Endothelial cell of umbilical vein (primary cell): ENCODE data around the gene CNTNAP1. TPM values are rescaled to one million over a fixed set of nuclear protein-coding genes. Genes with fewer than 3 reads are reported as not detected.

ENCODE experiments used
- BruUV-seq: library from RNA; stranded (reverse); fragments of 400-500 nt; replicated peaks from 2 replicates; lab custom pipeline; 2021; lab: Mats Ljungman, UMichigan
- CTCF ChIA-PET: fragments of 300-600, 350-600 bp; sonication (Branson Sonifier 250); formaldehyde crosslinking; loops from one replicate; lab custom pipeline; 2021; ENCODE audit warnings: antibody characterized with exemption, inconsistent platforms; lab: Charles Lee
- POLR2A ChIA-PET: fragments of 300-600, 350-600 bp; sonication (Branson Sonifier 250); formaldehyde crosslinking; loops from one replicate; lab custom pipeline; 2021; ENCODE audit warnings: antibody characterized with exemption, inconsistent platforms; lab: Charles Lee
- DNase-seq: peaks from one replicate; pipeline ENCODE4 v3.0.0-alpha.2; 2011; ENCODE audit warnings: low read depth, low spot score
- FAIRE-seq: peaks from 2 replicates; lab custom pipeline; 2011; peaks lifted over from hg19 to GRCh38; lab: Jason Lieb, UNC
- H2AFZ ChIP-seq: 2 replicates; pipeline ENCODE4 v1.6.0; 2012; ENCODE audit warnings: low read depth, low read length, control low read depth, inconsistent platforms
- H3K27ac ChIP-seq: 2 replicates; pipeline ENCODE4 v1.5.1; 2011; ENCODE audit warnings: low read depth, mild to moderate bottlenecking, control low read depth, low read length, moderate library complexity; ENCODE audit not compliant: insufficient read depth
- H3K27me3 ChIP-seq, 2 experiments: 2 replicates each; pipeline versions ENCODE4 v1.6.0 to v1.6.1; 2011; ENCODE audit warnings: low read length in 2 of 2, mixed read lengths in 1 of 2; ENCODE audit not compliant: control insufficient read depth in 2 of 2, insufficient read depth in 2 of 2
- H3K36me3 ChIP-seq, 2 experiments: 2 replicates in 1 of 2; 3 replicates in 1 of 2; pipeline ENCODE4 v1.5.1; 2011; ENCODE audit warnings: low read length in 2 of 2, mild to moderate bottlenecking in 1 of 2, moderate library complexity in 1 of 2; ENCODE audit not compliant: control insufficient read depth in 2 of 2, insufficient read depth in 2 of 2; ENCODE audit errors: extremely low read depth in 1 of 2
- H3K4me1 ChIP-seq: 3 replicates; pipeline ENCODE4 v1.5.1; 2011; ENCODE audit warnings: mild to moderate bottlenecking, low read length; ENCODE audit not compliant: control insufficient read depth, insufficient read depth; ENCODE audit errors: extremely low read depth
- H3K4me2 ChIP-seq: 2 replicates; pipeline ENCODE4 v1.6.1; 2011; ENCODE audit warnings: low read length, control low read depth, mixed read lengths; ENCODE audit not compliant: insufficient read depth
- H3K4me3 ChIP-seq, 3 experiments: fragments of 200-600 bp in 1 of 3; sonication (generic), shearing (Covaris generic) in 1 of 3; replicated peaks in 1 of 3; 2 replicates each; pipeline ENCODE4 v1.5.1; 2011 to 2016; ENCODE audit warnings: control low read depth in 3 of 3, low read length in 3 of 3, mild to moderate bottlenecking in 2 of 3, inconsistent platforms in 1 of 3, low read depth in 1 of 3, moderate library complexity in 1 of 3; ENCODE audit not compliant: insufficient read depth in 1 of 3
- H3K79me2 ChIP-seq: 2 replicates; pipeline ENCODE4 v1.6.0; 2012; ENCODE audit warnings: low read length, inconsistent platforms; ENCODE audit not compliant: control insufficient read depth, insufficient read depth
- H3K9ac ChIP-seq: replicated peaks from 2 replicates; pipeline ENCODE3; 2011; ENCODE audit warnings: low read length, control low read depth; ENCODE audit not compliant: insufficient read depth; ENCODE audit errors: extremely low read depth
- H3K9me1 ChIP-seq: replicated peaks from 3 replicates; pipeline ENCODE4 v1.6.0; 2011; ENCODE audit warnings: mild to moderate bottlenecking, low read length; ENCODE audit not compliant: control insufficient read depth, insufficient read depth; ENCODE audit errors: extremely low read depth
- H3K9me3 ChIP-seq: replicated peaks from 2 replicates; pipeline ENCODE4 v1.5.1; 2012; ENCODE audit warnings: low read length, inconsistent platforms; ENCODE audit not compliant: control insufficient read depth, insufficient read depth
- H4K20me1 ChIP-seq: replicated peaks from 2 replicates; pipeline ENCODE3; 2011; ENCODE audit warnings: mild to moderate bottlenecking, low read length; ENCODE audit not compliant: control insufficient read depth, insufficient read depth; ENCODE audit errors: extremely low read depth
- EZH2 ChIP-seq: IDR thresholded peaks from 2 replicates; pipeline ENCODE4 v1.6.1; 2012; ENCODE audit warnings: borderline replicate concordance, low read depth, mild to moderate bottlenecking, moderate library complexity, low read length, inconsistent platforms; ENCODE audit not compliant: severe bottlenecking
- FOS ChIP-seq: IDR thresholded peaks from 2 replicates; pipeline ENCODE4 v1.6.1; 2011; ENCODE audit warnings: mild to moderate bottlenecking, low read length, moderate library complexity, borderline replicate concordance; ENCODE audit not compliant: insufficient read depth
- GATA2 ChIP-seq: IDR thresholded peaks from 2 replicates; pipeline ENCODE4 v1.7.0; 2011; ENCODE audit warnings: low read depth, mild to moderate bottlenecking, moderate library complexity, mixed read lengths, low read length; ENCODE audit not compliant: insufficient read length, insufficient read depth
- JUN ChIP-seq: IDR thresholded peaks from 2 replicates; pipeline ENCODE4 v1.6.1; 2011; ENCODE audit warnings: borderline replicate concordance, low read depth; ENCODE audit not compliant: insufficient read length, insufficient read depth
- MAX ChIP-seq: IDR thresholded peaks from 2 replicates; pipeline ENCODE4 v1.6.1; 2011; ENCODE audit not compliant: insufficient read depth, insufficient read length
- MYC ChIP-seq: IDR thresholded peaks from one replicate; pipeline ENCODE4 v1.6.1; 2011; ENCODE audit warnings: mild to moderate bottlenecking, low read depth, low read length
- POLR2AphosphoS5 ChIP-seq: IDR thresholded peaks from 2 replicates; pipeline ENCODE4 v1.6.1; 2012; ENCODE audit warnings: low read depth, mild to moderate bottlenecking, control low read depth, low read length, moderate library complexity; ENCODE audit not compliant: insufficient read depth
- dilution Hi-C: fragments of 300-500 bp; cut with MboI; formaldehyde crosslinking; loops from one replicate; pipeline ENCODE4 v1.15.0; 2019; ENCODE audit warnings: low sequenced_read_pairs; ENCODE audit not compliant: extremely low pct_ligation_motif_present
- intact Hi-C: fragments of 100-400 bp; cut with micrococcal nuclease; formaldehyde crosslinking; loops from one replicate; pipeline ENCODE4 v1.10.0; 2022
- polyA plus RNA-seq, 4 experiments: library from polyadenylated mRNA; depleted of rRNA in 3 of 4; stranded (reverse) in 3 of 4; unstranded in 1 of 4; fragments of >200 nt; gene quantifications; 2 replicates each; pipeline versions ENCODE4 v1.2.1 to v1.2.3, GENCODE V29; 2011 to 2012; ENCODE audit warnings: missing spikeins in 1 of 4
- total RNA-seq: library from RNA; stranded (reverse); gene quantifications from 2 replicates; pipeline ENCODE4 v1.2.3, GENCODE V29; 2021
- TF ChIP-seq, protein P1 (sequence below), 2 donors: IDR thresholded peaks; 1 replicate in 1 of 2; 2 replicates in 1 of 2; pipeline ENCODE4 v1.5.1; 2011; ENCODE audit warnings: low read length in 2 of 2, mild to moderate bottlenecking in 2 of 2, moderate library complexity in 2 of 2, control low read depth in 1 of 2, inconsistent platforms in 1 of 2, low read depth in 1 of 2; ENCODE audit not compliant: insufficient read depth in 1 of 2; ENCODE audit errors: extremely low read depth in 1 of 2

CNTNAP1 gene
- total and polyA plus RNA-seq, 2 donors (not counting 3 experiments of a cell fraction or from before 2014, with no cell fraction given), result 26.3 to 44.8 TPM

DNA sequence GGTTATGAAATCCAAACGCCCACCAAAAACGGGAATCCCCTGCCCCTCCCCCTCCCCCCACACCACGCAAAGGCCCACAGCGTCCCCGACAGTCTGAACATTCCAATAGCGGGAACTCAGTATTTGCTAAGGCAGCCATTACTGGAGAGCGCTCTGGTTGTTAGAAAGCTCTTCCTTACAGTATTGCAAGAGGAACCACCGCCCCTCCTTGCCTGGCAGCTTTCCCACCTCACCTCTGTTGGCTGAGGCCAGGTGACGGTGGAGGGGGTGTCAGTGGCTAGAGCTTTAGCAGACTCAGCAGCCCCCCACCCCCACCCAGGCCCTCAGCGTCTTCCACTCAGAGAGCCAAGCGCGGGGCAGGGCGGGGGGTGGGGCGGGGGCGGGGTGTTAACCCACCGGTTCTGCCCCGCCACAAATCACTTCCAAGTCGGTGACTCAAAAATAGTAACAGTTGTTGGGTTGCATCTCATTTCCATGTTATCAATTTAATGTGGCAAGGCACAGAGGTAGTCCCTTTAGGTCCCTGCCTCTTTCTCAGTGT is 3.3 kb upstream of the CNTNAP1 start:
- H4K20me1 ChIP-seq, result no peaks in the 10 kb centered on the region
- FAIRE-seq (peak; percentile 44), DNase-seq (peak; percentile 28)
- H3K79me2 ChIP-seq, result no peaks in the 10 kb centered on the region
- BruUV-seq, result no TSS peak
- H2AFZ ChIP-seq, result peak overlapping the region; percentile 79
- H3K4me3 ChIP-seq, result no peak overlapping the region
- H3K36me3 ChIP-seq, result no peaks in the 10 kb centered on the region
- CTCF ChIA-PET, result interaction anchor here (0.7 to 8.3 kb wide), 9 partner anchors 16 to 130 kb away, joined by 3 to 235 read pairs (median 4); partner anchors contain the start of genes PSMC3IP, RETREG3, TUBG1 and TUBG2
- H3K27me3 ChIP-seq, result peaks cover 0 to 1% of the 10 kb centered on the region in 2 experiments
- H3K9me1 ChIP-seq, result no peaks in the 10 kb centered on the region
- POLR2A ChIA-PET, result no interaction called here
- peak overlapping the region; percentile 48 for H3K27ac ChIP-seq
- dilution Hi-C loops, result no loop called here
- no peaks in the 10 kb centered on the region for H3K9me3 ChIP-seq
- TF ChIP-seq FOS (no peak), POLR2AphosphoS5 (no peak), MAX (no peak), MYC (no peak), GATA2 (no peak), EZH2 (no peak), JUN (no peak)
- TF ChIP-seq, protein P1, sequence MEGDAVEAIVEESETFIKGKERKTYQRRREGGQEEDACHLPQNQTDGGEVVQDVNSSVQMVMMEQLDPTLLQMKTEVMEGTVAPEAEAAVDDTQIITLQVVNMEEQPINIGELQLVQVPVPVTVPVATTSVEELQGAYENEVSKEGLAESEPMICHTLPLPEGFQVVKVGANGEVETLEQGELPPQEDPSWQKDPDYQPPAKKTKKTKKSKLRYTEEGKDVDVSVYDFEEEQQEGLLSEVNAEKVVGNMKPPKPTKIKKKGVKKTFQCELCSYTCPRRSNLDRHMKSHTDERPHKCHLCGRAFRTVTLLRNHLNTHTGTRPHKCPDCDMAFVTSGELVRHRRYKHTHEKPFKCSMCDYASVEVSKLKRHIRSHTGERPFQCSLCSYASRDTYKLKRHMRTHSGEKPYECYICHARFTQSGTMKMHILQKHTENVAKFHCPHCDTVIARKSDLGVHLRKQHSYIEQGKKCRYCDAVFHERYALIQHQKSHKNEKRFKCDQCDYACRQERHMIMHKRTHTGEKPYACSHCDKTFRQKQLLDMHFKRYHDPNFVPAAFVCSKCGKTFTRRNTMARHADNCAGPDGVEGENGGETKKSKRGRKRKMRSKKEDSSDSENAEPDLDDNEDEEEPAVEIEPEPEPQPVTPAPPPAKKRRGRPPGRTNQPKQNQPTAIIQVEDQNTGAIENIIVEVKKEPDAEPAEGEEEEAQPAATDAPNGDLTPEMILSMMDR (IDR thresholded peaks at IDR 0.05; ENCODE audit: extremely low read depth in 1 of 2, insufficient read depth in 1 of 2, low read depth in 1 of 2, low read length in 2 of 2), result no peak
- peaks cover 51% of the 10 kb centered on the region for H3K4me1 ChIP-seq
- H3K4me2 ChIP-seq, result peak overlapping the region; percentile 31
- intact Hi-C loops, result loop anchor here (1.0 to 5.0 kb wide), 3 partner anchors 101 to 357 kb away; partner anchors contain the start of gene WNK4
- peak overlapping the region; percentile 62 for H3K9ac ChIP-seq
